IPS DF 4.7 (cell line): ENCODE results near the gene SHROOM3.

Experiments
- DNase-seq: peaks from one replicate; pipeline ENCODE4 v3.0.0-alpha.2; 2013; ENCODE audit warnings: low spot score; ENCODE audit errors: extremely low read depth

Gene SHROOM3

DNA sequence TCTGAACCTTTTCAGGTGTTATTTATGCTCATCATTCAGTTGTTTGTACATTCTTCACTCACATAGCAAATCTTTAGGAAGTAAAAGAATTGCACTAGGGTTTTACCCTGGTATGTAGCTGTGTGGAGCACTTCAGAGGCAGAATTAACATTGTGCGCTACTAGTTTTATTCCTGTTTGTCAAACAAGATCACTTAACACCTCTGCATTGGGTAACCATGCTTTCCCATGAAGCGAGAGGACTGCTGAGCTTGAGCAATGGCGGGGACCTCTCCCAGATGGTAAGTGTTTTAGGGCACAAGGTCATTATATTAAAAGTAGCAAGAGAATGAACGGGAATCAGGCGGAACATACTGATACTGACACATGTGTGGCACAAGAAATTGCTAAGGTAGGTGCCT lies 59.2 kb downstream of the SHROOM3 start:
- DNase-seq, result no peak

- no peak for DNase-seq
Measured at GRCh38 chr4:76494871-76495590, 60.0 kb downstream of the SHROOM3 start.

GRCh38 chr4:76498550-76498949 lies 63.5 kb downstream of the SHROOM3 start:
- no peak for DNase-seq

GRCh38 chr4:76499461-76499860 lies 64.4 kb downstream of the SHROOM3 start:
- DNase-seq, result no peak

DNA sequence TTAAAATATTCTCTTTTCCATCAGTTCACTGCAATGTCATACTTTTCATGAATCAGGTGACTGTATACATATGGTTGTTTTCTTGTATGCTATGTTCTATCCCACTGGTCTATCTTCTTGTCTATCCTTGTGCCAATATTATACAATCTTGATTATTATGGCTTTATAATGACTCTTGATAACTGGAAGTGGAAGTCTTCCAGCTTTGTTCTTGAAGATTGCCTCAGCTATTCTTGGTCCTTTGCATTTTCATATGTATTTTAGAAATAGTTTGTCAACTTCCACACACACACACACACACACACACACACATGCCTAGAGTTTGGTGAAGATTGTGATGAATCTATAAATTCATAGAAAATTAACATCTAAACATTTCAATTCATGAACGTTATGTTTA lies 67.9 kb downstream of the SHROOM3 start:
- DNase-seq, result no peak

GRCh38 chr4:76504613-76505465 lies 69.8 kb downstream of the SHROOM3 start:
- DNase-seq, result no peak

DNA sequence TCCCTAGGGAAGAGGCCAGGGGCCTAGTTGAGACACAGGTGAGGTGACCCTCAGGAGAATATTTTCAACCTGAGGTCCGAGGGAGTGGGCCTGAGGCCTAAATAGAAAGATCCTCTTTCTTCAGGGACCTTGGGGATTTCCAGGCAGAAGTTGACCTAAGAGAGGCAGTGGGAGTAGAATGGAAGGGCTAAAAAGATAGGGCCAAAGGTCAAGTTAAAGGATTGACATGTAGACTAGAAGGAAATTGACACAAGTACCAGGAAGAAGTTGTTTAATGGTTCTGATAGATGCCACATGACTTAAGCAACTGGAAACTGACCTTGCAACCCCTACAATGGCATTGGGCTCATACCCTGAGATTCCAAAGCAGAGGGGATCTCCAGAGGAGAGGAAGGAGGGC lies 76.9 kb downstream of the SHROOM3 start:
- DNase-seq, result no peak

DNA sequence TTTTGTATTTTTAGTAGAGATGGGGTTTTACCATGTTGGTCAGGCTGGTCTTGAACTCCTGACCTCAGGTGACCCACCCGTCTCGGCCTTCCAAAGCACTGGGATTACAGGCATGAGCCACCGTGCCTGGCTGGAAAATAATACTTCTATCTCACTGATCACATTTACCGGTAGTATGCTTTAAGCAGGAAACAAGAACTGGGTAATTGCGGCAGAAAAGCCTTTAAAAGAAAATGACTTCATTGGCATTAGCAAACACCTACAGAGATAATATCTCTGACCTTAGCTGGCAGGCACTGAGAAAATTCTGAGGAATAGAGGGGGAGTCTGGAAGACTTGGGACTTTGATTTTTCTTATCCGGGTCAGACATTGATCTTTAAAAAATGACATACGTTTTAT lies 78.5 kb downstream of the SHROOM3 start:
- no peak for DNase-seq

DNA sequence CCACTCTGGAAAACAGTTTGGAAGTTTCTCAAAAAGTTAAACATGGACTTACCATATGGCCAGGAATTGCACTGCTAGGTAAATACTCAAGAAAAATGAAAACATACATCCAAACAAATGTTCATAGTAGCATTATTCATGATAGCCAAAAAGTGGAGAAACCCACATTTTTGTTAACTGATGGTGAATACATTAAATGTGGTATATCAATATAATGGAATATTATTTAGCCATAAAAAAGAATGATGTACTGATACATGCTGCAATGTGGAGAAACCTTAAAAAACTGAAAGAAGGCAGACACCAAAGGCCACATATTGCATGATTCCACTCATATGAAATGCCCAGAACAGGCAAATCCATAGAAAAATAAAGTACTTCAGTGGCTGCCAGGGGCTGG lies 79.1 kb downstream of the SHROOM3 start:
- no peak for DNase-seq

- no peak for DNase-seq
Measured at GRCh38 chr4:76515975-76516843, 81.2 kb downstream of the SHROOM3 start.

- no peak for DNase-seq
Measured at GRCh38 chr4:76518241-76518640, 83.2 kb downstream of the SHROOM3 start.

DNA sequence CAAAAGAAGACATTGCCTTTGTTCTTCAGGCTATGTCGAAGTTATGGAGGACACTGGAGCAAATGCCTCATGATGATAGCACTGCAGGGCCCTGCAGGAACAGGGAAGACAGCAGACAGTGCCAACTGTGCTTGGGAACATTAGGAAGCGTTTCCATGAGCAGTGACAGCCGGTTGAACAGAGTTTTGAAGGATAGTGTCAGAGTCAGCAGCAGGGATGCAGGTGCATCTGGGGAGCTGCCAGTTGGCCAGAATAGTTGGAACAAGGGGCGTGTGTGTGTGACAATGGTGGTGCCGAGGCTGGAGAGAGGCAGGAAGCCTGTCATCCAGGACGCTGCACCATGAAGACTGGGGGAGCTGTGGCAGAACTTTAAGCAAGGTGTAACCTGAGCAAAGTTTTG lies 88.6 kb downstream of the SHROOM3 start:
- DNase-seq, result no peak

GRCh38 chr4:76525751-76526150 lies 90.7 kb downstream of the SHROOM3 start:
- DNase-seq, result no peak

DNA sequence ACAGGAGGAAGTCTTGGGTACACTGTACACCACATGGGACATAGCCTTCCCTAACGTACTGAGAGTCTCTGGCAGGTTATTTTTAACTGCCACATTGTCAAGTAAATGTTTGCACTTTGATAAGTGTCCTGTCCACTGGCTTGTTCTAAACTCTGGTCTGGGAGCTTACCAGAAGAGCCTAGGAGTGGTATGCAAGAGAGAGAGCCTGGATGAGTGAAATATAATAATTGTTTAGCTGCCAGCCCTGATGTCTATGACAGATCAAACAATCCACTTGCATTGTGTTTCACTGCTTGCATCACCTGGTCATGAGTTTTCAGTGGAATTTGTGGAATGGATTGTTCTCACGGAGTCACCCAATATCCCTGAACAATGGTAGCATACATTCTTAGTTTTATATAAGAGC lies 91.6 kb downstream of the SHROOM3 start:
- no peak for DNase-seq

- no peak for DNase-seq
Measured at GRCh38 chr4:76527666-76528065, 92.6 kb downstream of the SHROOM3 start.

- DNase-seq, result no peak
Measured at GRCh38 chr4:76531597-76531996, 96.6 kb downstream of the SHROOM3 start.

DNA sequence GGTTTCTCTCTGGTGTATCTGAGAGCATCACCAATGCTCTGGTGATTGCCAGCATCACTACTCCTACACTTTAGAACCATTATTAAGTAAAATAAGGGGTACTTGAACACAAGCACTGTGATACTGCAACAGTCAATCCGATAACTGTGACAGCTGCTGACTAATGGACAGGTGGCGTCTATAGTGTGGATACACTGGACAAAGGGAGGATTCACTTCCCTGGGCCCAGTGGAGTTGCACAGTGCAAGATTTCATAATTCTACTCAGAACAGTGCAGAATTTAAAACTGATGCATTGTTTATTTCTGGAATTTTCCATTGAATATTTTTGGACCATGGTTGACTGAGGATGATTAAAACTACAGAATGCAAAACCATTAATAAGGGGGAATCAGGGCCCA lies 97.8 kb downstream of the SHROOM3 start:
- DNase-seq, result no peak

DNA sequence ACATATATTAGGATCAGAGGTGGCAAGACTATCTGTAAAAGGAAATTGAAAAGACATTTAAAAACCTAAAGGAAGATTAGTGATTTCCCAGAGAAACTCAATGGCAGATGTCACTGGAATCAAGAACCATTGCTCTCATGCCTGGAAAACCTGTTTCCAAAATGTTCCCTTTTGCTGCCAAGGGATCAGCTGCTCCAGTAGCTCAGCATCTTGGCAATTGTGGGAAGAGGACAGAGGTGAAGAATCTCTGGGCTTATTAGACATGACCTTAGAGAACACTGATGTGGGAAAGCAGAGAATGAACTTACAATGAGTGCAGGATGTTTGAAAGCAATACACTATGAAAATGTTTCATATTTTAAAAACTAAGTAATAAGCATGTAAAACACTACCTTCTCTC lies 98.3 kb downstream of the SHROOM3 start:
- DNase-seq, result no peak

- DNase-seq, result no peak
Measured at GRCh38 chr4:76535603-76536372, 100.8 kb downstream of the SHROOM3 start.

DNA sequence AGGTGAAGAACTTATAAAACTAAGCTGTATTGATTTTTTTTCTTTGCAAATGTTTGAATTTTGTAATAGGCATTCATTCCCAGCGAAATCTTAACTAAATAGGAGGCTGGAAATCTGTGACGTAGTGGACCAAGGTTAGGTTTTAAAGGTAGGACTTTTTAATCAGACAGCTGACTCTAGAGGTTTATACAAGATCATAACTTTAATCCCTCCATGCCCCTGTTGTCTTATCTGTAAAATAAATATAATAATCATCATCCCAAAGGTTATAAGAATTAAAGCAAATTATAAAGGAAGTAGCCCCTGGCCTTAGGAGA lies 101.3 kb downstream of the SHROOM3 start:
- DNase-seq, result no peak

DNA sequence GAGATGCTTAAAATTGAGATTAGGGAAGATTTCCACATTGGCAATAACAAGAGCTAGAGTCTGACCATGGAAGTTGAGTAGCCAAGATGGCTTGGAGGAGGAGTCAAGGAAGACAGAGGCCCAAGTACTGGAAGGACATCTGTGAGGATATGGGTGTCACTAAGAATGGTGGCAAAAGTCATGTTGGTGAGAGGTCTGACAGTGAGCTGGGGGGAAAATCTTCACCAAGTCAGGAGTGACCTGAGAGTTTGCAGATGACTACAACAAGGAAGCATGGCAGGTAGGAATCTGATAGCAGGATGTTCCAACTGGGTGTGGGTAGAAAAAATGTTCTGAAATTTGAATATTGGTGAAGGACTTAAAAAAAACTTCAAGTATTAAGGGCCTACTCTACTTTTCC lies 103.3 kb downstream of the SHROOM3 start:
- DNase-seq, result no peak
